CD14-positive monocyte (primary cell): ENCODE measurements around the gene OCSTAMP. TPM values are rescaled to one million over a fixed set of nuclear protein-coding genes. Genes with fewer than 3 reads are reported as not detected.

Source experiments
- DNase-seq, 3 donors: peaks; one replicate each; pipeline ENCODE4 v3.0.0-alpha.2; 2011 to 2022
- H2AFZ ChIP-seq: 2 replicates; pipeline ENCODE4 v1.6.0; 2012; ENCODE audit warnings: mild to moderate bottlenecking, low read depth, low read length, inconsistent platforms; ENCODE audit not compliant: insufficient read depth, poor library complexity, severe bottlenecking
- H3K27ac ChIP-seq, 2 donors: 1 replicate in 1 of 2; 2 replicates in 1 of 2; pipeline ENCODE4 v1.5.1; 2012 to 2013; ENCODE audit warnings: low read length in 2 of 2, control low read depth in 1 of 2, inconsistent platforms in 1 of 2, low read depth in 1 of 2, mild to moderate bottlenecking in 1 of 2
- H3K27me3 ChIP-seq, 2 donors: one replicate each; pipeline versions ENCODE4 v1.6.0 to v1.6.1; 2011 to 2013; ENCODE audit warnings: low read length in 2 of 2; ENCODE audit not compliant: control insufficient read depth in 2 of 2, insufficient read depth in 2 of 2
- H3K36me3 ChIP-seq, 2 donors: replicated peaks in 1 of 2; 1 replicate in 1 of 2; 2 replicates in 1 of 2; pipeline versions ENCODE4 v1.5.1 to v1.6.1; 2012 to 2013; ENCODE audit warnings: low read length in 2 of 2, control low read depth in 1 of 2, inconsistent platforms in 1 of 2, mild to moderate bottlenecking in 1 of 2; ENCODE audit not compliant: insufficient read depth in 2 of 2, control insufficient read depth in 1 of 2
- H3K4me1 ChIP-seq, 2 donors: 1 replicate in 1 of 2; 2 replicates in 1 of 2; pipeline versions ENCODE4 v1.5.1 to v1.6.1; 2012 to 2013; ENCODE audit warnings: low read length in 2 of 2, control low read depth in 1 of 2, inconsistent platforms in 1 of 2, mild to moderate bottlenecking in 1 of 2, moderate library complexity in 1 of 2; ENCODE audit not compliant: insufficient read depth in 2 of 2, control insufficient read depth in 1 of 2
- H3K4me2 ChIP-seq: replicated peaks from 2 replicates; pipeline ENCODE3; 2012; ENCODE audit warnings: low read length, moderate library complexity, mild to moderate bottlenecking; ENCODE audit not compliant: poor library complexity, severe bottlenecking; ENCODE audit errors: extremely low read depth
- H3K4me3 ChIP-seq, 3 experiments: fragments of 200-600 bp in 1 of 3; sonication (generic) in 1 of 3; replicated peaks in 1 of 3; 1 replicate in 2 of 3; 2 replicates in 1 of 3; pipeline ENCODE4 v1.5.1; 2011 to 2013; ENCODE audit warnings: low read length in 3 of 3, mild to moderate bottlenecking in 3 of 3, control low read depth in 2 of 3, low read depth in 2 of 3, inconsistent platforms in 1 of 3, moderate library complexity in 1 of 3
- H3K79me2 ChIP-seq: 2 replicates; pipeline ENCODE4 v1.6.0; 2012; ENCODE audit warnings: mild to moderate bottlenecking, control low read depth, inconsistent platforms, low read length, moderate library complexity; ENCODE audit not compliant: insufficient read depth
- H3K9ac ChIP-seq: 2 replicates; pipeline ENCODE4 v1.6.0; 2017; ENCODE audit warnings: low read length, mild to moderate bottlenecking; ENCODE audit not compliant: insufficient read depth, poor library complexity, severe bottlenecking
- H3K9me3 ChIP-seq, 2 donors: replicated peaks in 1 of 2; 1 replicate in 1 of 2; 2 replicates in 1 of 2; pipeline versions ENCODE4 v1.5.1 to v1.6.1; 2012 to 2013; ENCODE audit warnings: low read length in 2 of 2, control low read depth in 1 of 2; ENCODE audit not compliant: control insufficient read depth in 1 of 2, insufficient read depth in 1 of 2
- H4K20me1 ChIP-seq: 2 replicates; pipeline ENCODE4 v1.6.0; 2012; ENCODE audit warnings: mild to moderate bottlenecking, low read length, control low read depth, moderate library complexity; ENCODE audit not compliant: insufficient read depth
- H3K27ac Mint-ChIP-seq, 7 donors: one replicate each; pipeline ENCODE4 v1.8.0; 2020; ENCODE audit warnings: mild to moderate bottlenecking in 7 of 7, mixed read lengths in 7 of 7, moderate library complexity in 6 of 7, inconsistent platforms in 2 of 7
- H3K27me3 Mint-ChIP-seq, 3 donors: one replicate each; pipeline ENCODE4 v1.8.0; 2021 to 2022; ENCODE audit warnings: low read depth in 3 of 3, mild to moderate bottlenecking in 3 of 3, mixed read lengths in 3 of 3, moderate library complexity in 3 of 3, inconsistent platforms in 1 of 3
- H3K36me3 Mint-ChIP-seq, 2 donors: one replicate each; pipeline ENCODE4 v1.8.0; 2020; ENCODE audit warnings: mixed read lengths in 2 of 2, inconsistent platforms in 1 of 2, mild to moderate bottlenecking in 1 of 2
- H3K4me1 Mint-ChIP-seq: one replicate; pipeline ENCODE4 v1.8.0; 2020; ENCODE audit warnings: mild to moderate bottlenecking, mixed read lengths
- H3K4me3 Mint-ChIP-seq, 2 donors: one replicate each; pipeline ENCODE4 v1.8.0; 2020; ENCODE audit warnings: mild to moderate bottlenecking in 2 of 2, mixed read lengths in 2 of 2, moderate library complexity in 1 of 2
- H3K9me3 Mint-ChIP-seq, 7 donors: one replicate each; pipeline ENCODE4 v1.8.0; 2020 to 2022; ENCODE audit warnings: mixed read lengths in 7 of 7, mild to moderate bottlenecking in 6 of 7, moderate library complexity in 6 of 7, inconsistent platforms in 2 of 7
- WGBS: methylation state at CpG from one replicate; pipeline ENCODE4 v1.1.5; 2013; ENCODE audit warnings: missing lambda C conversion rate; ENCODE audit not compliant: insufficient coverage; 5-methylcytosine and 5-hydroxymethylcytosine counted together
- intact Hi-C, 2 donors: fragments of 100-400 bp; cut with micrococcal nuclease; formaldehyde crosslinking; loops; one replicate each; pipeline versions ENCODE4 v1.15.0 to v1.15.1; 2023
- polyA minus RNA-seq: library from RNA; depleted of rRNA, polyadenylated mRNA; stranded (reverse); fragments of >200 nt; gene quantifications from 2 replicates; pipeline ENCODE4 v1.2.3, GENCODE V29; 2012
- polyA plus RNA-seq, 3 donors: library from polyadenylated mRNA; depleted of rRNA in 1 of 3; unstranded in 2 of 3; stranded (reverse) in 1 of 3; fragments of 300-500 nt in 2 of 3; fragments of >200 nt in 1 of 3; fragmentation: Illumina TruSeq in 2 of 3; gene quantifications; 1 replicate in 2 of 3; 2 replicates in 1 of 3; pipeline ENCODE4 v1.2.3, GENCODE V29; 2012 to 2021
- total RNA-seq, 12 experiments: library from RNA in 1 of 12; stranded (reverse) in 1 of 12; fragments of 120-200 nt in 1 of 12; gene quantifications; one replicate each; pipeline ENCODE4 v1.2.4 and lab custom pipeline; 2013 to 2026; ENCODE audit warnings: mixed read lengths in 6 of 12, inconsistent platforms in 1 of 12
- TF ChIP-seq, protein P1 (sequence below): fragments of 200-600 bp; IDR thresholded peaks from one replicate; pipeline ENCODE4 v1.8.0; 2022; ENCODE audit warnings: antibody characterized with exemption, mild to moderate bottlenecking

The OCSTAMP gene
- not detected for total RNA-seq (2013)
- not detected for polyA plus RNA-seq
- polyA minus RNA-seq = not detected in 2 replicates
- total RNA-seq (lab: John Stamatoyannopoulos, UW) = 0 to 0.23 (median 0.07) reads per million in 11 experiments

DNA sequence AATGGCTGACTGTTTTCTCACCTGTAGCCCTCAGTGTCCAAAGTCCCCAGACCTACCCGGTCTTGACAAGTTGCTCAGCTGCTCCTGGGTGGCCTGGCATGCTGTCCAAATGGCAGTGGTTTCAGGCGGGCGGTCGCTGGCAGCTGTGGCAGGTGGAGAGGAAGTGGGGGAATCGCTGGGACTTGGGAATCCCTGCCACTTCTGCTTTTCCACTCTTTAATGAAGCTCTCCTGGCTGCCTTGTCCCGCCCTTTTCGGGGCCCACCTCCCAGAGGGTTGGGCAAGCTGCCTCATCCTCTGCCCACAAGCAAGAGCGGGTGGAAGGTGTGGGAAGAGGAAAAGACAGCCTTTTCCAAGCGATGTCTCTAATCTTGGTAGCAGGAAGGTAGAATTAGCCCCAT lies at the start of gene OCSTAMP:
OCSTAMP (minus strand) TSS at position 194 of the 400 bp plus-strand sequence; CDS start at position 100, 94 bp downstream.
- peak in 1 of 3 donors; percentile 41 for DNase-seq
- Mint-ChIP-seq H3K27me3 (peaks cover 6 to 8% (median 7%) of the 10 kb centered on the region in 3 donors), H3K36me3 (peaks cover 0 to 3% of the 10 kb centered on the region in 2 donors), H3K4me3 (peak within 1 kb of the TSS in 1 of 2 donors; percentile 65), H3K27ac (peak within 1 kb of the TSS in 1 of 7 donors; percentile 42), H3K4me1 (peaks cover 35% of the 10 kb centered on the region), H3K9me3 (peaks cover 0 to under 1% (median 0%) of the 10 kb centered on the region in 7 donors)
- Histone ChIP-seq H3K9ac (no peak within 1 kb of the TSS), H3K4me3 (no peak within 1 kb of the TSS), H3K27ac (no peak within 1 kb of the TSS), H3K36me3 (no peaks in the 10 kb centered on the region), H4K20me1 (no peaks in the 10 kb centered on the region), H3K4me1 (peaks cover 36 to 39% of the 10 kb centered on the region in 2 donors), H3K9me3 (no peaks in the 10 kb centered on the region), H3K27me3 (peaks cover 11 to 28% of the 10 kb centered on the region in 2 donors), H3K79me2 (no peaks in the 10 kb centered on the region), H2AFZ (no peak within 1 kb of the TSS), H3K4me2 (no peak within 1 kb of the TSS)
- WGBS = 0% methylated on average over 3 of the region's 9 CpGs
- intact Hi-C loops = loop anchor here in 1 of 2 donors (10.0 kb wide), 1 partner anchor 134 kb away; the partner anchor contains the start of gene TP53RK
- TF ChIP-seq, protein P1, sequence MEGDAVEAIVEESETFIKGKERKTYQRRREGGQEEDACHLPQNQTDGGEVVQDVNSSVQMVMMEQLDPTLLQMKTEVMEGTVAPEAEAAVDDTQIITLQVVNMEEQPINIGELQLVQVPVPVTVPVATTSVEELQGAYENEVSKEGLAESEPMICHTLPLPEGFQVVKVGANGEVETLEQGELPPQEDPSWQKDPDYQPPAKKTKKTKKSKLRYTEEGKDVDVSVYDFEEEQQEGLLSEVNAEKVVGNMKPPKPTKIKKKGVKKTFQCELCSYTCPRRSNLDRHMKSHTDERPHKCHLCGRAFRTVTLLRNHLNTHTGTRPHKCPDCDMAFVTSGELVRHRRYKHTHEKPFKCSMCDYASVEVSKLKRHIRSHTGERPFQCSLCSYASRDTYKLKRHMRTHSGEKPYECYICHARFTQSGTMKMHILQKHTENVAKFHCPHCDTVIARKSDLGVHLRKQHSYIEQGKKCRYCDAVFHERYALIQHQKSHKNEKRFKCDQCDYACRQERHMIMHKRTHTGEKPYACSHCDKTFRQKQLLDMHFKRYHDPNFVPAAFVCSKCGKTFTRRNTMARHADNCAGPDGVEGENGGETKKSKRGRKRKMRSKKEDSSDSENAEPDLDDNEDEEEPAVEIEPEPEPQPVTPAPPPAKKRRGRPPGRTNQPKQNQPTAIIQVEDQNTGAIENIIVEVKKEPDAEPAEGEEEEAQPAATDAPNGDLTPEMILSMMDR = no peak

DNA sequence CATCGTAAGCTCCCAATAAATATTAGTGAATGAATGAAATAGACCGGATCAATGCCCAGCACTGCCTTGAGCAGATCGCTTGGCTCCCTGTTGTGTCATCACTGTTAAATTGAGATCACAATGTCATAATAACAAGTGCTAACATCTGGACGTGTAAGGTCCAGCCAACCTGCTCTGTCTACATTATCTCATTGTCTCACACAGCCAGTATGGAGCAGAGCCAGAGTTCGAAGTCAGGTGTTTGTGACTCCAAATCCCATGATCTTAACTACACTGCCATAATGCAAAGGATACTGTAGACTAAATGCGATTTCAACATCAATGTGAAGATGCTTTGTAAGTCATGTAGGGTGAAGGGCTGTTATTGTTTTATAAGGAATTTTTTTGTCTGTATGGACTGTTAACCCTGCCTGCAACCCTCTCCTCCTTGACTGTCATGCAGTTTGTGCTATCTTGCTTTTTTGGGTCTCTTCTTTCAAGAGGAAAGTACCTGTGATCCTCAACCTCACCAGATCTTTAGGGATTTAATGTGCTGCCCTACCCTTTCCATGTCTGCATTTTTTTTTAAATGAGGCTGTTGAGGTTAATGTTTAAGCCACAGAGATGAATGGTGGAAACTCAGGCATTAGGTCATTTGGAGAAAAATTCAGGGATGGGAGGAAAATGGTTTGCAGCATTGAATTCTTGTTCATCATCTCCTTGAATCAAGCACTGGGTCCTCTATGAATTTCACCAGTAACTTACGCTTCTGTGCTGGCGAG lies 49.0 kb upstream of the OCSTAMP start:
- no peaks in the 10 kb centered on the region for H3K9me3 ChIP-seq
- no peaks in the 10 kb centered on the region for H3K79me2 ChIP-seq
- TF ChIP-seq, protein P1 = no peak
- Mint-ChIP-seq H3K27ac (no peak overlapping the region), H3K9me3 (peaks cover 0 to 3% (median 0%) of the 10 kb centered on the region in 7 donors), H3K36me3 (no peaks in the 10 kb centered on the region), H3K27me3 (peaks cover 1 to 18% (median 13%) of the 10 kb centered on the region in 3 donors), H3K4me1 (no peaks in the 10 kb centered on the region), H3K4me3 (no peak overlapping the region)
- H3K27ac ChIP-seq = no peak overlapping the region
- no peak overlapping the region for H2AFZ ChIP-seq
- no peaks in the 10 kb centered on the region for H3K36me3 ChIP-seq
- 100% methylated on average over 3 of the region's 8 CpGs for WGBS
- no peaks in the 10 kb centered on the region for H3K4me1 ChIP-seq
- peaks cover 0 to 2% of the 10 kb centered on the region in 2 donors for H3K27me3 ChIP-seq
- DNase-seq = no peak
- no peak overlapping the region for H3K4me3 ChIP-seq
- no peak overlapping the region for H3K9ac ChIP-seq
- H4K20me1 ChIP-seq = no peaks in the 10 kb centered on the region
- intact Hi-C loops = no loop called here
- H3K4me2 ChIP-seq = no peak overlapping the region
